Upper lobe of right lung (tissue), 1 donor: ENCODE measurements around the gene BACH1. TPM values are rescaled to one million over a fixed set of nuclear protein-coding genes. Genes with fewer than 3 reads are reported as not detected.
A peak's percentile ranks its signal among the peaks of the same experiment; 100 is the strongest.

Source experiments
- ATAC-seq: fragments of 200-7000 bp; cut with Tn5 transposase; one replicate; pipeline ENCODE4 v1.9.1; 2020; ENCODE audit warnings: mild to moderate bottlenecking, moderate library complexity
- DNase-seq: peaks from one replicate; pipeline ENCODE4 v3.0.0-alpha.2; 2020
- H3K27ac ChIP-seq: fragments of 200-600 bp; one replicate; pipeline ENCODE4 v1.8.0; 2022
- H3K27me3 ChIP-seq: fragments of 200-600 bp; one replicate; pipeline ENCODE4 v1.8.0; 2022; ENCODE audit warnings: mild to moderate bottlenecking
- H3K36me3 ChIP-seq: fragments of 200-600 bp; one replicate; pipeline ENCODE4 v1.8.0; 2022
- H3K4me1 ChIP-seq: fragments of 200-600 bp; one replicate; pipeline ENCODE4 v1.8.0; 2022
- H3K4me3 ChIP-seq: fragments of 200-600 bp; one replicate; pipeline ENCODE4 v1.8.0; 2022; ENCODE audit warnings: mild to moderate bottlenecking
- H3K9me3 ChIP-seq: fragments of 200-600 bp; one replicate; pipeline ENCODE4 v1.8.0; 2022
- intact Hi-C: fragments of 100-400 bp; cut with DNase I; formaldehyde crosslinking; loops from one replicate; pipeline ENCODE4 v1.11.0; 2022
- total RNA-seq: library from RNA; stranded (reverse); fragmentation: NEBNext Ultra II Directional; extraction: Animal tissue kit (Norgen Biotek cat#: 25700); gene quantifications from one replicate; pipeline ENCODE4 v1.2.1, GENCODE V29; 2021
- TF ChIP-seq, protein P1 (sequence below): fragments of 200-600 bp; IDR thresholded peaks from one replicate; pipeline ENCODE4 v1.8.0; 2022; ENCODE audit warnings: antibody characterized with exemption
- donor health status: DM: no; HTN: yes; CAD: no; lungs with severe emphysema.

BACH1 gene
- total RNA-seq, 1 donor from 2014 or later = 125 TPM

- H3K4me3 ChIP-seq = no peak overlapping the region
- no peaks in the 10 kb centered on the region for H3K9me3 ChIP-seq
- DNase-seq (peak; percentile 69), ATAC-seq (peak; percentile 73)
- no peaks in the 10 kb centered on the region for H3K27me3 ChIP-seq
- intact Hi-C loops = no loop called here
- H3K4me1 ChIP-seq = no peaks in the 10 kb centered on the region
- no peak overlapping the region for H3K27ac ChIP-seq
- H3K36me3 ChIP-seq = no peaks in the 10 kb centered on the region
- TF ChIP-seq, protein P1, sequence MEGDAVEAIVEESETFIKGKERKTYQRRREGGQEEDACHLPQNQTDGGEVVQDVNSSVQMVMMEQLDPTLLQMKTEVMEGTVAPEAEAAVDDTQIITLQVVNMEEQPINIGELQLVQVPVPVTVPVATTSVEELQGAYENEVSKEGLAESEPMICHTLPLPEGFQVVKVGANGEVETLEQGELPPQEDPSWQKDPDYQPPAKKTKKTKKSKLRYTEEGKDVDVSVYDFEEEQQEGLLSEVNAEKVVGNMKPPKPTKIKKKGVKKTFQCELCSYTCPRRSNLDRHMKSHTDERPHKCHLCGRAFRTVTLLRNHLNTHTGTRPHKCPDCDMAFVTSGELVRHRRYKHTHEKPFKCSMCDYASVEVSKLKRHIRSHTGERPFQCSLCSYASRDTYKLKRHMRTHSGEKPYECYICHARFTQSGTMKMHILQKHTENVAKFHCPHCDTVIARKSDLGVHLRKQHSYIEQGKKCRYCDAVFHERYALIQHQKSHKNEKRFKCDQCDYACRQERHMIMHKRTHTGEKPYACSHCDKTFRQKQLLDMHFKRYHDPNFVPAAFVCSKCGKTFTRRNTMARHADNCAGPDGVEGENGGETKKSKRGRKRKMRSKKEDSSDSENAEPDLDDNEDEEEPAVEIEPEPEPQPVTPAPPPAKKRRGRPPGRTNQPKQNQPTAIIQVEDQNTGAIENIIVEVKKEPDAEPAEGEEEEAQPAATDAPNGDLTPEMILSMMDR = peak; percentile 44
Observed at GRCh38 chr21:29376556-29376955, 77.8 kb downstream of the BACH1 start.

GRCh38 chr21:29377266-29377665, 78.5 kb downstream of the BACH1 start:
- Histone ChIP-seq H3K27ac (no peak overlapping the region), H3K36me3 (no peaks in the 10 kb centered on the region), H3K9me3 (no peaks in the 10 kb centered on the region), H3K4me3 (no peak overlapping the region), H3K27me3 (no peaks in the 10 kb centered on the region), H3K4me1 (no peaks in the 10 kb centered on the region)
- TF ChIP-seq, protein P1 = no peak
- no peak for ATAC-seq
- DNase-seq = no peak
- intact Hi-C loops = no loop called here

- no peaks in the 10 kb centered on the region for H3K4me1 ChIP-seq
- DNase-seq = no peak
- ATAC-seq = no peak
Observed at GRCh38 chr21:29378832-29379231, 80.1 kb downstream of the BACH1 start.

GRCh38 chr21:29379517-29380054, 80.9 kb downstream of the BACH1 start:
- DNase-seq = peak; percentile 69
- no peaks in the 10 kb centered on the region for H3K9me3 ChIP-seq
- ATAC-seq = peak; percentile 74
- no peaks in the 10 kb centered on the region for H3K4me1 ChIP-seq
- TF ChIP-seq, protein P1 = no peak
- H3K27ac ChIP-seq = no peak overlapping the region
- no peak overlapping the region for H3K4me3 ChIP-seq
- H3K27me3 ChIP-seq = no peaks in the 10 kb centered on the region
- intact Hi-C loops = no loop called here
- no peaks in the 10 kb centered on the region for H3K36me3 ChIP-seq

More at GRCh38 chr21:29378832-29379231, 80.1 kb downstream of the BACH1 start:
- TF ChIP-seq, protein P1 = no peak
- no peaks in the 10 kb centered on the region for H3K27me3 ChIP-seq
- no peaks in the 10 kb centered on the region for H3K9me3 ChIP-seq
- H3K36me3 ChIP-seq = no peaks in the 10 kb centered on the region
- no peak overlapping the region for H3K4me3 ChIP-seq
- H3K27ac ChIP-seq = no peak overlapping the region
- intact Hi-C loops = no loop called here

- no peaks in the 10 kb centered on the region for H3K27me3 ChIP-seq
- H3K9me3 ChIP-seq = no peaks in the 10 kb centered on the region
- intact Hi-C loops = no loop called here
- no peaks in the 10 kb centered on the region for H3K36me3 ChIP-seq
- no peak for DNase-seq
- H3K27ac ChIP-seq = no peak overlapping the region
- no peak overlapping the region for H3K4me3 ChIP-seq
- ATAC-seq = peak; percentile 71
- H3K4me1 ChIP-seq = no peaks in the 10 kb centered on the region
- TF ChIP-seq, protein P1 = no peak
Observed at GRCh38 chr21:29382030-29382654, 83.4 kb downstream of the BACH1 start.
